DND-41 (cell line): ENCODE data around the gene CPNE9.

ENCODE experiments used
- EZH2 ChIP-seq: IDR thresholded peaks from 3 replicates; pipeline ENCODE4 v1.6.1; 2012; ENCODE audit warnings: borderline replicate concordance, low read depth, mild to moderate bottlenecking, moderate library complexity, low read length, inconsistent platforms; ENCODE audit not compliant: severe bottlenecking
- TF ChIP-seq, protein P1 (sequence below): IDR thresholded peaks from 2 replicates; pipeline ENCODE4 v1.5.1; 2012; ENCODE audit warnings: borderline replicate concordance, low read length, moderate library complexity, mild to moderate bottlenecking; ENCODE audit not compliant: poor library complexity, severe bottlenecking; ENCODE audit errors: extremely low read depth

DNA sequence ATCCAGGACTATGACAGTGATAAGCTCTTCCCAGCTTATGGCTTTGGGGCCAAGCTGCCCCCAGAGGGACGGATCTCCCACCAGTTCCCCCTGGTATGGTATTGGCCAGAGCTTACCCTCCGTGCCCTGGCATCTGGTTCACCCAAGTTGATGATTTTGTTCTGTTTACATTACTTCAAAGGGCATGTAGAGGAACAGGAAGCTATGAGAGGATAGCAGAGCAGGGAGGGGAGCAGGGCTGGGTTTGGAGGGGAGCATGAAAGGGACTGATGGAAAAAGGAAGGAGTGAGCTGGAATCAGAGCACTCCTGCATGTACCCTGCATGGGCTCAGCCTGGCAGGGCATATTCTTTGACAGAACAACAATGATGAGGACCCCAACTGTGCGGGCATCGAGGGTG lies 14.5 kb downstream of the CPNE9 start:
- no peak for TF ChIP-seq EZH2
- TF ChIP-seq, protein P1, sequence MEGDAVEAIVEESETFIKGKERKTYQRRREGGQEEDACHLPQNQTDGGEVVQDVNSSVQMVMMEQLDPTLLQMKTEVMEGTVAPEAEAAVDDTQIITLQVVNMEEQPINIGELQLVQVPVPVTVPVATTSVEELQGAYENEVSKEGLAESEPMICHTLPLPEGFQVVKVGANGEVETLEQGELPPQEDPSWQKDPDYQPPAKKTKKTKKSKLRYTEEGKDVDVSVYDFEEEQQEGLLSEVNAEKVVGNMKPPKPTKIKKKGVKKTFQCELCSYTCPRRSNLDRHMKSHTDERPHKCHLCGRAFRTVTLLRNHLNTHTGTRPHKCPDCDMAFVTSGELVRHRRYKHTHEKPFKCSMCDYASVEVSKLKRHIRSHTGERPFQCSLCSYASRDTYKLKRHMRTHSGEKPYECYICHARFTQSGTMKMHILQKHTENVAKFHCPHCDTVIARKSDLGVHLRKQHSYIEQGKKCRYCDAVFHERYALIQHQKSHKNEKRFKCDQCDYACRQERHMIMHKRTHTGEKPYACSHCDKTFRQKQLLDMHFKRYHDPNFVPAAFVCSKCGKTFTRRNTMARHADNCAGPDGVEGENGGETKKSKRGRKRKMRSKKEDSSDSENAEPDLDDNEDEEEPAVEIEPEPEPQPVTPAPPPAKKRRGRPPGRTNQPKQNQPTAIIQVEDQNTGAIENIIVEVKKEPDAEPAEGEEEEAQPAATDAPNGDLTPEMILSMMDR = no peak
